HG03095 (cell line): ENCODE data around the gene ERCC6L.
A peak's percentile ranks its signal among the peaks of the same experiment; 100 is the strongest.

Source experiments
- ATAC-seq: cut with Tn5 transposase; IDR thresholded peaks from one replicate; pipeline ENCODE4 v1.9.1; 2021; ENCODE audit warnings: moderate library complexity; ENCODE audit not compliant: unreplicated experiment

The ERCC6L gene

DNA sequence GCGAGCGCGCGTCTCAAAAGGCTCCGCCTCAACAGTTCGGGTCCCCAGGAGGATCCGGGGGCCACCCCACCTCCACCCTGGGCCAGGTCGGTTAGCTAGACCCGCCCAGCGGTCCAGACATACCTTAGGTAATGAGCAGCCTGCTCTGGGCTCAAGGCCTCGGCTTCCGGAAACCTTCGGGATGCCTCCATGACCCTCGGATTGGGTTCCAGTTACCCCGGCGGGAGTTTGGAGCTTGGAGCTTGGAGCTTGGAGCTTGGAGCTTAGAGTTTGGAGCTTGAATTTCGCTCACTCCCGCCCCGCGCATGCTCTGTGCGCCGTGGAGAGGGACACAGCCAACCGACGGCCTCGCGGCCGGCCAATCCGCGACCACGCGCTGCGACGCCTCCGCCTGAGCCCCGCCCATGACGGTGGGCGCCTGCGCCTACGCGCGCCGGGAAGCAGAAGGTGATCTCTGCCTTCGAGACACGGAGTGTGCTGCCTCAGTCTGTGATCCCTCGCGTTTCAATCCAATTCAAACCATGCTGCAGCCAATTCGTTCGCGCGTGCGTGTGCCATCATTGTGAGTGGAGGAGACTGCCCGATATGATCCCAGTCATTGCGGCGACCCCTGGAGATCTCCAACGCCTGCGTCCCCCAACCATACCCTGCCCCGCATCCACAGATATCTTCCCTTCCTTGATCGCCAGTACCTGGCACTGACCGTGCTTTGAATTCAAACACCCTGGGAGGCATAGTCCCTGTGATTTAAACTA is at the start of gene ERCC6L:
Gene ERCC6L (minus strand): TSS at position 307 of the 755 bp plus-strand sequence. CDS start 116 bp downstream, at position 191.
- ATAC-seq = peak; percentile 98

- no peak for ATAC-seq
Measured at GRCh38 chrX:72282302-72282701, 43.5 kb upstream of the ERCC6L start.

GRCh38 chrX:72280321-72280845 is 41.6 kb upstream of the ERCC6L start:
- ATAC-seq = no peak

DNA sequence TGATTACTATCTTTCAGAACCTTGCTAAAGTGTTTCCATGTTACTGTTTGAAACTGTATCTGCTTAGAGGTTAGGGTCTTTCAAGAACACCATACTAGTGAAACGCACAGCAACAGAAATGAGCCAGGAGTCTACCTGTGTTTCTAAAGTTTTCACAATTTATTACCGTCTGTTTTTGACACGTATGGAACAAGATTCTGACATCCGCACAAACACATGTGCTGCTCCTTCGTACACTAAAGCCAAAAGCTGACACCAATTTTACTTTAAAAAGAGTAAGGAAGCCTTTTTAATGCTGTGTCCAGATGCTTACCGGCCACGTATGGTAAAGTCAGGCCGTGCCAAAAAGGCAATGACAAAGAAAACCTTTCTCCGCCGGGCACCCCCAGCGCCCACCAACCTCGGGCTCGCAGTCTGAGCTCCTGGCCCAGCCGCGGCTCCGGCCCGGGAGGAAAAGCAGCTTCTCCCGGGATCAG is 37.7 kb upstream of the ERCC6L start:
- ATAC-seq = no peak

GRCh38 chrX:72274526-72274925 is 35.7 kb upstream of the ERCC6L start:
- ATAC-seq = no peak

DNA sequence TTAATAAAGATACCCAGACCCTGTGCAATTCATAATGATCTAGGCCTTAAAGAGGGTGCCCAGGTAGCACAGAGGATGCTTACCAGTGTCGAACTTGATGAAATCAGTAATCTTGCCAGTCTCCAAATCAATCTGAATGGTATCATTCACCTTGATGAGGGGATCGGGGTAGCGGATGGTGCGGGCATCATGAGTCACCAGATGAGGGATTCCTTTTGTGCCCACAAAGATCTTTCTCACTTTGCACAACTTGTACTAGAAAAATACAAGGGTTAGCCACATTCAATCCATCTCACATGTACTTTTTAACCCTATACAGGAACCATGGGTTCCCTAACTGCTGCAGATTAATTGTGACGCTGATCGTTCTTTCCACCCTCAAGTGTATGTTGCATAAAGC is 34.9 kb upstream of the ERCC6L start:
- ATAC-seq = no peak

GRCh38 chrX:72272868-72273267 is 34.0 kb upstream of the ERCC6L start:
- no peak for ATAC-seq

- no peak for ATAC-seq
Measured at GRCh38 chrX:72271812-72272211, 33.0 kb upstream of the ERCC6L start.

DNA sequence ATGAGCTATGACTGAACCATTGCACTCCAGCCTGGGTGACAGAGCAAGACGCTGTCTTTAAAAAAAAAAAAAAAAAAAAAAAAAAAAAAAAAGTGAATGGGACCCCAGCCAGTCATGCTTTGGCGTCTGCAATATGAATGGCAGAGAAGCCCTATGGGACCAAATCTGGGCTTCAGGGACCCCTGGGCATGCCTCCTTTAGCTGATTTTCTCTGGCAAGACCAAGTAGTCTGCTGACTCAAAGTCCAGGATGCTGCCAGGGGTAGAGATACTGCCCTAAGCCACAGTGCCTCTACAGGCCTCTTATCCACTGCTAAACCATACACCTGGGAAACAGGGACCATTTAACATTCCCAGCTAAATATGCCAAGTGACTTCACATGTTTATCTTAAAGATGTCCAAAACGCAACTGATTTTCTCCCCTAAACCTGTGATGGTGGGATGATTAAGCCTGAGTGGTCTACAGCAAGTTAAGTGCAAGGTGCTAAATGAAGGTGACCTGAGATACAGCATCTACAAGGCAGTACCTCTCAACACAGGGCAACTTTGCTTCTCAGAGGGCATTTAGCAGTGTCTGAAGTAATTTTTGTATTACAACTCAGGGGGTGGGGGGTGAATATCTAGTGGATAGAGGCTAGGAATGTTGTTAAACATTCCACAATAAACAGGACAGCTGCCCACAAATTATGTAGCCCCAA is 32.4 kb upstream of the ERCC6L start:
- ATAC-seq = no peak

DNA sequence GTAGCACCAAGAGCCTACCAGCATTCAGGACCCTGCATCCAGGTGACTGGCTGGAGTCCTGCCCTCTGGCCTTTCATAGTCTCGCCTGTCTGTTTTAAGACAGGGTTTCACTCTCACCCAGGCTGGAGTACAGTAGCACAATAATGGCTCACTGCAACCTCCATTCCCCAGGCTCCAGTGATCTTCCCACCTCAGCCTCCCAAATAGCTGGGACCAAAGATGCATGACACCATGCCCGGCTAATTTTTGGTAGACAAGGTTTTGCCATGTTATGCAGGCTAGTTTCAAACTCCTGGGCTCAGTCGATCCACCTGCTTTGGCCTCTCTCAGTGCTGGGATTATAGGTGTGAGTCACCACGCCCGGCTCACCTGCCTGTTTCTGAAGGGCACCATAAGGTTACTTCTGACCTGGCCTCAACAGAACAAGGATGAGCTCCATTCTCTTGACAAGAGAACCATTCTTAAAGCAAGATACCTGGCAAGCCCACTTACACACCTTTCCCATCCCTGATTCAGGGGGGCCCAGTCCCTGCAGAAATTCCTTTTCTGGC is 31.6 kb upstream of the ERCC6L start:
- ATAC-seq = no peak

- ATAC-seq = no peak
Measured at GRCh38 chrX:72269671-72270251, 30.9 kb upstream of the ERCC6L start.

GRCh38 chrX:72268597-72269365 is 30.0 kb upstream of the ERCC6L start:
- no peak for ATAC-seq

GRCh38 chrX:72265263-72265662 is 26.4 kb upstream of the ERCC6L start:
- no peak for ATAC-seq

DNA sequence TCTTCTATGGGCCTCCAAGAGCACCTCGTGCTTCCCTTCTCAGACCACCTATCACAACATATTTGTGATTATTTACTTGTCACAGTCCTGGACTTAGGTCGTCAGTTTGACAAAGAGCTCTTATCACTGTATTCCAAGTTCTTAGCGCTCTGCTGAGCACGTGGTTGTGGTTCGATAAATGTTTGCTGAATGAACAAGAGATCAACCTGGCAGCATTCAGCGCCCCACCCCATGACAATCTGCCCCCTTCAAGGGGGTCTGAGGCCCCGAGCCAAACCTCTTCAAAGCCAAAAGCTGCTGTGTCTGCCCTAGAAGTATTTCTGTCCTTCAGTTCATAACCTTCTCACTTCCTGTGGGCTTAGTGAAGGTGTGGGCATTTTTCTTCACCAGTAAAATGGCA is 23.2 kb upstream of the ERCC6L start:
- no peak for ATAC-seq

- ATAC-seq = no peak
Measured at GRCh38 chrX:72260448-72260847, 21.6 kb upstream of the ERCC6L start.

DNA sequence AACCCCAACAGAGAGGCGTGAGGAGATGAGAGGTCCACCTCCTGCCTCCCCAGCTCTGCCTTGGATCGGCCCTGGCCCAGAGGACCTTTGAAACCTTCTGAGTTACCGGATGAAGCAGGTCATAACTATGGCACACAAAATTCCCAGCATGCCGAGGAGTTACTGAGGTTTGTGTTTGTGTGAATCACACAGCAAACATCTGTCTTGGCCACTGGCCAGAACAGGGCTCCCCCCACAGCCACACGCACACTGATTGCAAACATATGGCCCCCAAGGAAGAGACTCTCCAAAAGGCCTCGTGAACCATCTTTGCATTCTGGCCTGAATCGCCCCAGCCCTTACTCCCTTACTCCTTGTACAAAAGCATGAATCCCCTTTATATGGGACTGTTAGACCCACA is 19.3 kb upstream of the ERCC6L start:
- no peak for ATAC-seq

GRCh38 chrX:72255864-72256263 is 17.0 kb upstream of the ERCC6L start:
- ATAC-seq = no peak

- no peak for ATAC-seq
Measured at GRCh38 chrX:72255445-72255844, 16.6 kb upstream of the ERCC6L start.

DNA sequence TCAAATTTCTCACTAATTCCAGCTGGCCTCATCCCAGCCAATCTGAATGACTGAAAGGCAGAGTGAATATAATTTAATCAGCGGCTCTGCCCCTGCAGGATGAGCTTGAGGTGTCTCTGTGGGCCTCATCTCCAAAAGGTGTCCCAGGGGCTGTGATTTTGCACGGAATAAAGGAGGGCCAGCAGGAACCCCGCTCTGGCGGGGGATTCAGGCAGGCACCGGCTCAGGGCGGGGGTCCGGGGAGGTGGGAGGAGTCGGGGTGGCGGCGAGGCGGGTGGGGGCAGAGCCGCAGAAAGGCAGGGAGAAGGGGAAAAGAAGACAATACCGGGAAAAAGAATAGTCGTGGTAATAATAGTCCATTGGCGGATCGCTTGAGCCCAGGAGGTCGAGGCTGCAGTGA is 16.0 kb upstream of the ERCC6L start:
- no peak for ATAC-seq

- ATAC-seq = no peak
Measured at GRCh38 chrX:72253686-72254085, 14.9 kb upstream of the ERCC6L start.
